ENCODE results near the gene SUCO.

GRCh38 chr1:172581779-172582178, 48.8 kb downstream of the SUCO start:
- TF ChIP-seq POLR2A (IDR thresholded peaks at IDR 0.05; ENCODE audit: low read depth, low read length) (no peak), CTCF (conservative IDR thresholded peaks at IDR 0.05; ENCODE audit: low read depth, low read length) (no peak), MAZ (IDR thresholded peaks at IDR 0.05; ENCODE audit: borderline replicate concordance, low read depth, low read length) (no peak), BHLHE40 (IDR thresholded peaks at IDR 0.05; ENCODE audit: low read depth, low read length) (no peak), RAD21 (IDR thresholded peaks at IDR 0.05; ENCODE audit: low read length) (no peak), RFX5 (IDR thresholded peaks at IDR 0.05; ENCODE audit: low read depth, low read length) (no peak)

Data from IMR-90 (cell line).